GM12875 (cell line): ENCODE data around the gene LPP.

ENCODE experiments used
- H3K4me3 ChIP-seq: one replicate; pipeline ENCODE4 v1.5.1; 2011; ENCODE audit warnings: low read depth, low read length, control low read depth
- TF ChIP-seq, protein P1 (sequence below): IDR thresholded peaks from 2 replicates; pipeline ENCODE4 v1.5.1; 2011; ENCODE audit warnings: low read depth, mild to moderate bottlenecking, control low read depth, inconsistent platforms, low read length, moderate library complexity, borderline replicate concordance; ENCODE audit not compliant: insufficient read depth

Gene LPP

GRCh38 chr3:188229726-188230125 lies 75.8 kb downstream of the LPP start:
- TF ChIP-seq, protein P1, sequence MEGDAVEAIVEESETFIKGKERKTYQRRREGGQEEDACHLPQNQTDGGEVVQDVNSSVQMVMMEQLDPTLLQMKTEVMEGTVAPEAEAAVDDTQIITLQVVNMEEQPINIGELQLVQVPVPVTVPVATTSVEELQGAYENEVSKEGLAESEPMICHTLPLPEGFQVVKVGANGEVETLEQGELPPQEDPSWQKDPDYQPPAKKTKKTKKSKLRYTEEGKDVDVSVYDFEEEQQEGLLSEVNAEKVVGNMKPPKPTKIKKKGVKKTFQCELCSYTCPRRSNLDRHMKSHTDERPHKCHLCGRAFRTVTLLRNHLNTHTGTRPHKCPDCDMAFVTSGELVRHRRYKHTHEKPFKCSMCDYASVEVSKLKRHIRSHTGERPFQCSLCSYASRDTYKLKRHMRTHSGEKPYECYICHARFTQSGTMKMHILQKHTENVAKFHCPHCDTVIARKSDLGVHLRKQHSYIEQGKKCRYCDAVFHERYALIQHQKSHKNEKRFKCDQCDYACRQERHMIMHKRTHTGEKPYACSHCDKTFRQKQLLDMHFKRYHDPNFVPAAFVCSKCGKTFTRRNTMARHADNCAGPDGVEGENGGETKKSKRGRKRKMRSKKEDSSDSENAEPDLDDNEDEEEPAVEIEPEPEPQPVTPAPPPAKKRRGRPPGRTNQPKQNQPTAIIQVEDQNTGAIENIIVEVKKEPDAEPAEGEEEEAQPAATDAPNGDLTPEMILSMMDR, result no peak
- H3K4me3 ChIP-seq, result no peak overlapping the region

DNA sequence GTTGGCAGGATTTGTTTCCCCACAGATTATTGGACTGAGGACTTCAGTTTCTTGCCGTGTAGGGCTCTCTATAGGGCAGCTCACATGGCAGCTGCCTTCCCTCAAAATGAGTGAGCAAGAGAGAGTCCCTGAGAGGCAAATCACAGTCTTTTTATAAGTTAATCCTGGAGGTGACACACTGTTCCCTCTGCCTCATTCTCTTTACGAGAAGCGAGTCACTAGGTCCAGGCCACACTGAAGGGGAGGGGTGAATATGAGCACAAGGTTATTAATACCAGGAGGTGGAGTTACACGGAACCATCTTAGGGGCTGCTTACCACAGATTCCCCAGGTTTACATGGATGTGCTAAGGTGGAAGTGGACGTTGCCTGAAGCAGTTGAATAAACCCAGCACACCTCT lies 77.0 kb downstream of the LPP start:
- TF ChIP-seq, protein P1, result no peak
- H3K4me3 ChIP-seq, result no peak overlapping the region

- H3K4me3 ChIP-seq, result no peak overlapping the region
- TF ChIP-seq, protein P1, result no peak
Observed at GRCh38 chr3:188231456-188231855, 77.5 kb downstream of the LPP start.

DNA sequence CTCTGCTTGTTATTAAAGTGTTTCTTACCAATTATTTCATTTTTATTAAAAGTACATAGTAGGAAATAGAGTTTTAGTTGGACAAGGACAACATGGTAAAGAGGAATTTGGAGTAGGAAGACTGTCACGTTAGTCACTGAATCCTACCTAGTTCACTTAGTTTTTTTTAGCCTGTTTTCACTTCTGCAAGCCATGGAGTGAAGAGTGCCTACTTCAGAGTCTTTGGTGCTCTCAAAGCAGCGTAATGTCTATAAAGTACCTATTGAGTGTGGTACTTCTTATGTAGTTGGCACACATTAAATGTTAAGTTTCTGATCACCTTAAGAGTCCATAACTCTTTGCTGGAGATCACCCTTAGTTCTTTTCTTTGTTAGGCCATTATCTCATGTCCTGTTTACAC lies 78.7 kb downstream of the LPP start:
- TF ChIP-seq, protein P1, result no peak
- H3K4me3 ChIP-seq, result no peak overlapping the region

DNA sequence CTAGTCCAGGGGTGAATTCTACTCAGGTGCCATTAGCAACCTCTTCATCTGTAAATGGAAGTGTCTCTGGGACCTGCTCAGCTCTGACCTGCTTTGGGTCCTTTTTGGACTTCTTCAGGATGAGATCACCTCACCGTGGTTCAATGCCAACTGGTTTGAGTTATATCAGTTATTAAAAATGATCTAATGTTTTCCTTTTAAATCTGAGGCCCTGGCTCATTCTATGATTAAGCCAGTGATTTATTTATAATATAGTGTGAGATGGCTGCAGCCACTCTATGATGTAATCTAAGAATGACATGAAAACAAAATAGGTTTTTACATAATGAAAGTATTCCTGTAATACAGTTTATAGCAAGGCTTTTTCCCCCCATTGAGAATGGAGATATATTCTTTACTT lies 79.4 kb downstream of the LPP start:
- no peak overlapping the region for H3K4me3 ChIP-seq
- TF ChIP-seq, protein P1, result no peak

DNA sequence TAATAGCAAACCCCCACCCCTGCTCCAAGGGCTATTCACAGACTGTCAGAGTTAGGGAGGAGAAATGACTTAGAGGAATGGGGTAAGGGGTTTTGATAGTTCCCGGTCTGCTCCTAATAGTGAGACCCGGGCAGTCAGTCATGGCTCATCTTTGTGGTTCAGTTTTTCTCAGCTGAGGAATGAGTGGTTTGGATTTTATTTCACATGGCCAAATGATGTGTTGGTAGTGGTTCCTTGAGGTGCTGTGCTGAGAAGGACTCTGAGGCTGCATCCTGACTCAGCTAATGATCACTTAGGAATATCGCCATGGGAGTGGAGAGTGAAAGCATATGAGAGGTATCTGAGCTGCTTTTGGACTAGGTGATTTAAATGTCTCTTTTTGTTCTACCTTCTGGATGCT lies 80.2 kb downstream of the LPP start:
- TF ChIP-seq, protein P1, result no peak
- H3K4me3 ChIP-seq, result no peak overlapping the region

DNA sequence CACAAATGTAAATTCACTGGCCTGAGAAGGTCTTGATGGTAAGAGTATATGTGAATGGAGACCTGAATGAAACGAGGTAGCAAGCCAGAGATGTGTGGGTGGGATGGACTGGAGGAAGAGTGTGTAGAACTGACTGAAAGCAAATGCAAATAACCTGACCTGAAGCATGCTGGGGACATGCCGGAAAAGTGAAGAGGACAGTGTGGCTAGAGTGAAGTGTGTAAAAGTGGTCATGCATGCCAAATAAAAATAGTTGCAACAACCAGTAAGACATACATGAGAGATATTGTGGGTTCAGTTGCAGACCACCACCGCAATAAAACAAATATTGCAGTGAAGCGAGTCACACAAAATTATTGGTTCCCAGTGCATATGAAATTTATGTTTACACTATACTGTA lies 82.3 kb downstream of the LPP start:
- TF ChIP-seq, protein P1, result no peak
- no peak overlapping the region for H3K4me3 ChIP-seq
